SKM-1 treated with dmso at 0.1 percent for 144 hours (cell line): ENCODE measurements around the gene THSD7B.

Experiments
- DNase-seq: peaks from one replicate; lab custom pipeline; 2025; ENCODE audit not compliant: unreplicated experiment; lab: John Stamatoyannopoulos, UW

THSD7B gene

GRCh38 chr2:137348301-137348700 lies 583.0 kb downstream of the THSD7B start:
- DNase-seq, result no peak

- no peak for DNase-seq
Measured at GRCh38 chr2:137357634-137358033, 592.3 kb downstream of the THSD7B start.

- DNase-seq, result no peak
Measured at GRCh38 chr2:137367361-137367760, 602.0 kb downstream of the THSD7B start.

- DNase-seq, result no peak
Measured at GRCh38 chr2:137369106-137369505, 603.8 kb downstream of the THSD7B start.

- no peak for DNase-seq
Measured at GRCh38 chr2:137379186-137379585, 613.8 kb downstream of the THSD7B start.

GRCh38 chr2:137380610-137381009 lies 615.3 kb downstream of the THSD7B start:
- no peak for DNase-seq

- DNase-seq, result no peak
Measured at GRCh38 chr2:137381731-137382130, 616.4 kb downstream of the THSD7B start.

- DNase-seq, result no peak
Measured at GRCh38 chr2:137383391-137383790, 618.0 kb downstream of the THSD7B start.

GRCh38 chr2:137387044-137387443 lies 621.7 kb downstream of the THSD7B start:
- DNase-seq, result no peak

GRCh38 chr2:137405496-137405895 lies 640.2 kb downstream of the THSD7B start:
- DNase-seq, result no peak

- DNase-seq, result no peak
Measured at GRCh38 chr2:137411585-137411984, 646.2 kb downstream of the THSD7B start.

- no peak for DNase-seq
Measured at GRCh38 chr2:137420744-137421143, 655.4 kb downstream of the THSD7B start.

- DNase-seq, result no peak
Measured at GRCh38 chr2:137435162-137435561, 669.8 kb downstream of the THSD7B start.

- no peak for DNase-seq
Measured at GRCh38 chr2:137437386-137437785, 672.0 kb downstream of the THSD7B start.

- no peak for DNase-seq
Measured at GRCh38 chr2:137444970-137445369, 679.6 kb downstream of the THSD7B start.

- DNase-seq, result no peak
Measured at GRCh38 chr2:137449454-137449853, 684.1 kb downstream of the THSD7B start.

- DNase-seq, result no peak
Measured at GRCh38 chr2:137454886-137455285, 689.5 kb downstream of the THSD7B start.

- DNase-seq, result peak; percentile 7
Measured at GRCh38 chr2:137467246-137467862, 702.0 kb downstream of the THSD7B start.

- DNase-seq, result no peak
Measured at GRCh38 chr2:137493261-137493660, 727.9 kb downstream of the THSD7B start.

GRCh38 chr2:137500599-137500998 lies 735.3 kb downstream of the THSD7B start:
- no peak for DNase-seq

GRCh38 chr2:137507237-137507636 lies 741.9 kb downstream of the THSD7B start:
- no peak for DNase-seq

GRCh38 chr2:137508739-137509384 lies 743.5 kb downstream of the THSD7B start:
- no peak for DNase-seq

- no peak for DNase-seq
Measured at GRCh38 chr2:137511526-137511925, 746.2 kb downstream of the THSD7B start.
